GM19372 (cell line): Measurements from ENCODE around the gene IDH1.
"Not testable (repeated sequence)": the region's sequence is repeated elsewhere in the genome, so short reads cannot be mapped to it uniquely, and the experiment has no call there.

ENCODE experiments used
- ATAC-seq: cut with Tn5 transposase; IDR thresholded peaks from one replicate; pipeline ENCODE4 v1.9.1; 2021; ENCODE audit warnings: mild to moderate bottlenecking, low read depth, moderate library complexity; ENCODE audit not compliant: unreplicated experiment

IDH1 gene

DNA sequence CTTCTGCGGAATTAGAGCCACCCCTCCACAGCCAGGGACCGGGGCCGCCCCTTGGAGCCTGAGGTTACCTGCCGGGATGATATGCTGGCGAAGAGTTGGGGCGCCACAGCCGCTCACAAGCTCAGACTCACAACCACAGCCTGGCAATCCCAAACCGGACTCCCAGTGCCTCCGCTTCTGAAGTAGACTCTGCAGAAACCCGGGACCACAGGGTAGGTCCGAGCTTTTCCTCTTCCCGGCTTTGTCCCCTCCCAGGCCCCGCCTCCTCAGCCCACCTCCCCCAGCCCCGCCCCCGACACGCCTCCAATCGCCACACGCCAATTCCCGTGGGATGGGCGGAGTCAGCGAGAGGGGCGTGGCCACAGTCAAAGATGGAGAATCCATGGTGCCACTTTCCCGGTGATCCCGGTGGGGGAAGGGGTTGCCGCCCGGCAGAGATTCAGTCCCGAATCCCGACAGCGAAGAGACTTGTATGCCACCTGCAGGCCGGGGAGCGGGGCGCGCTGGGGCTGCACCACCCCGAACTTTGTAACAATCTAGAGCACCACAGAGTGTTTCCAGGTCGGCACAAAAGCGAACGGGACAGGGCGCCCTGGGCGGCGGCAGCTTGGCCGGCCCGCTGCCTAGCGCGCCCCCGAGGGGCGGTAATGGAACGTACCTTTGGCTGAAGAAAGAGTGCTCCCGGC is at the start of gene IDH1:
TSS of gene IDH1 (minus strand) at position 201 of the 686 bp plus-strand sequence. CDS start 3,520 bp downstream, outside the sequence.
- ATAC-seq, result peak; percentile 74

DNA sequence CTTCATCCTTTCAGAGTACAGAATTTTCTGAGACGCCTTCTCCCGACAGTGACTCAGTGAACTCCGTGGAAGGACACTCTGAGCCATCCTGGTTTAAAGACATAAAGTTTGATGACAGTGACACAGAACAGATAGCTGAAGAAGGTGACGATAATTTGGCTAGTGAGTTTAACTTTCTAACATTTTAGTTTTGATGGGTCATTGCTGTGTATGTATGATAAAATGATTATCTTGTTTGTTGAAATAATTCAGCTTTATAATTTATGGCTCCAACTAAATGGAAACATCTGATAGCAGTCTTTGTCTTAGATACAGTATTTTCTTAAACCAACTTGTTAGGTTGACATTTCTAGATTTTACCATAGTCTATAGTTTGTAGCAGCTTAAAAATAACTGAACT is 49.3 kb upstream of the IDH1 start:
- no peak for ATAC-seq

DNA sequence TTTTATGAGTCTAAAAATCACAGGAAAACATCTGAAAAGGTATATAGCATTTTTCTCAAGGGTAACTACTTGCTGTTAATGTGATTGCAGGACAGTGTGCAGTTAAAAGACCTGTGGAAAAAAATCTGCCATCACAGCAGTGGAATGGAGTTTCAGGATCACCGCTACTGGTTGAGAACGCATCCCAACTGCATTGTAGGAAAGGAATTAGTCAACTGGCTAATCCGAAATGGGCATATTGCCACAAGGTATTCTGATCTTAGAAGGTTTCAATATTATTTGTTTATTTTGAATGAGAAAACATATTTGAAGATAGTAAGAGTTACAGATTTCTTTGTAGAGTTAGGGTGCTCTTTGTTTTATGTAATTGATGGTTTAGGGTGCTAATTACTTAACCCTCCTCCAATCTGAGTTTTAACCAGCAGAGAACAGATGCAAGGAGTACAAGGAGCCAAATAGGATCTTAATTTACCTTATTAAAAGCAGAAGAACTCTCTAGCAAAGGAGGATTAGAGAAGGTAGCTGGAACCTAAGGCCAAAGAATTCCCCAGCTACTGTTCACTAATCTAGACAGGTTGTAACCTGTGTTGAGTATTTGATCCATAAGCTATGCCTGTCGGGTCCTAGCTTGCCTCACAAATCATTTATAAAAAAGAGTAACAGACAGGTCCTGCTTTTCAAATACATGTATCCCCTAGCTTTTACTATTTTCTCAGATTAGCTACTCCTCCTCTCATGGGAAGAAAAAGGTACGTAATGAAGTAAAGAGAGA is 46.2 kb upstream of the IDH1 start:
- ATAC-seq, result no peak

DNA sequence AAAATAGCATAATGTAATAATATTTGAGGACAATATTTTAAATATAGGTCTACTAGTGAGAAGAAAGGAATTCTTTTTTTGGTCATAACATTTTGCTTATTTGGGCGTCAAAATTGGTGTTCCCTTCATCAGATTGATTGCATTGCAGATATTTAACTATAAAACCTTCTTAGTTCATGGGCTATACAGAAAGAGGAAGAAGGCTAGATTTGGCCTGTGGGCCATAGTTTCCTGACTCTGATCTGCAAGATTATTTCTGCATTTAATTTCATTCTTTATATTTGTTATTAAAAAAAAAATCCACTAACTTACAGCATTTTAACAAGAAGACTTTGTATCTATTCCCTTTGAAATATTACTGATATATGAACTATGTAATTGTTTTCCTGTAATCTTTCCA is 43.1 kb upstream of the IDH1 start:
- ATAC-seq, result no peak

DNA sequence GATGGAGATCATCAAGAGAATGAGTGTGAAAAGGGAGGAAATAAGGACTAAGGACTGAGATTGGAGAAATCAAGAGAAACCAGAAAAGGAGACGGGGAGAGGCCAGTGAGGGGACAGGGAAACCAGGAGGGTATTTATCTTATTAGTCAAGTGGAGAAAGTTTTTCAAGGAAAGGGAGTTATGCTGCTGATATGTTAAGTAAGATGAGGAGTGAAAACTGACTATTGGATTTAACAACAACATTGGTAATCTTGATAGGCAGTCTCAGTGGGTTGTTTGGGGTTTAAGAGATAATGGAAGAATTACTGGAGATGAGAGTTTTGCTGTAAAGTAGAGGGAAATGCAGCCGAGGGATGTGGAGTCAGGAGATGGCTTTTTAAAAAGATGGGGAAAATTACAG is 41.7 kb upstream of the IDH1 start:
- no peak for ATAC-seq

DNA sequence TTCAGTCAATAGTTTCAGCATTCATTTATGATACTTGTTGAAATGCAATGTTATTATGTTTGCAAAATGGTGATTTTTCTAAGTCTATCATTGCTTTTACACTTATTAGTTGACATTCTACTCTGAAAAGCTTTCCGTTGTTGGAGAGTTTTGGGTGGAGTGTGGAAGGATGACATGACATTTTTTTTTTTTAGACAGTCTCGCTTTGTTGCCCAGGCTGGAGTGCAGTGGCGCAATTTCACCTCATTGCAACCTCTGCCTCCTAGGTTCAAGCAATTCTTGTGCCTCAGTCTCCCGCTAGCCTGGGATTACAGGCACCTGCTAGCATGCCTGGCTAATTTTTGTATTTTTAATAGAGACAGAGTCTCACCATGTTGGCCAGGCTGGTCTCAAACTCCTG is 41.0 kb upstream of the IDH1 start:
- no peak for ATAC-seq

DNA sequence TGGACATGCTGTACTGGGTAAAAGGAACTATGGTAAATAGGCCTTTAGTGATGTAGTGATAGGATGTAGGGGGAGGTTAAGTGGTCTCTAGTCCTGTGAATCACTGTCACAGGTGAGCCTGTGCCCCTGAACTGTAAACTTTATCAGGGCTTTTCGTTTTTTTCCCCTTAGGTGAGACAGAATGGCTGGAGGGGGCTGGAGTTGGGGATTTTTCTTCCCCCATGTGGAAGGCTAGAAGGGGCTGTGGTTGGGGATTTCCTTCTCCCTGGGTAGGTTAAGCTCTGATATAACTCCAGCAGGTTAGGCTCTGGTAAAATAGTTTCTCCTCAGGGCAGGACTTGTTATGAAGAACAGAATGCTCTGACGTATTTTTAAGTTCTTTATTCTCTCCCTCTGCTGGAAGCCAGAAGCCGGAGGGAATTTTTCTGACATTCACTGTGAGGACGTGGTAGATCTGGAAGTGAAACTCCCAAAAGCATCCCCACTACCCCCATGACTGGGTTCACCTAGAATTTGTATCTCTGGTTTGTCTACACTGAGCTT is 39.7 kb upstream of the IDH1 start:
- peak; percentile 48 for ATAC-seq

DNA sequence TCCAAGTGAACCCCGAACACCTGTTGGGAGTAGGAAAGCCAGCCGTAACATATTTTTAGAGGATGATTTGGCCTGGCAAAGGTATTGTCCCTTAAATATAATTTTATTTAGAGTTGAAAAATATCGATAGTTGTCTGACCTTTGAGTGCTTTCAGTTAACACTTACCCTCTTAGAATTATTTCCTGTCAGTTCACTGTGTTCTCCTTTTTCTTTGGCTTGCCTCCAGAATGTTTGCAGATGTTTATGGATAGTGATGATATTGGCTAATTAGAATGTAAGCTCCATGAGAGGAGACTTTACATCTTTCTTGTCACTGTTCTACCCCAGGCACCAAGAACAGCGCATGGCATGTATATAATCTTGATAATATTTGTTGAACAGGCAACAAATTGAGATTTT is 31.0 kb upstream of the IDH1 start:
- ATAC-seq, result no peak

DNA sequence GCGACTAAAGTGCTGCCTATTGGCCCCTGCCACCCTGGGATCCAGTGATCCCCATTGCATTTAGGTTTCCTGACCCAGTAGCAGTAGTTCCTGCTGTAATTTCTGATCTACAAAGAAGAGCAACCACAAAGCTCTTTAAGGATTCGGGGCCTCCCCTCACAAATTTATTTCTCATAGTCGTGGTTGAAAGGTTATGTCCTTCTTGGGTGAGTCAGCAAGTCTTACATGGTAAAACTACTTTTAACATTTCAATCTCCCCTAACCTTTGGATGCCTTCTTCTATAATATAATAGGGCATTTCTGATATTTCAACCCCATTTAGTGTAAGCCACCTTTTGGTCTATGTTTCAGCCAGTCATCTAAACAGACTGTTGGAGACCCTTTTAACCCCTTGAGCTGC is 26.1 kb upstream of the IDH1 start:
- ATAC-seq, result no peak

DNA sequence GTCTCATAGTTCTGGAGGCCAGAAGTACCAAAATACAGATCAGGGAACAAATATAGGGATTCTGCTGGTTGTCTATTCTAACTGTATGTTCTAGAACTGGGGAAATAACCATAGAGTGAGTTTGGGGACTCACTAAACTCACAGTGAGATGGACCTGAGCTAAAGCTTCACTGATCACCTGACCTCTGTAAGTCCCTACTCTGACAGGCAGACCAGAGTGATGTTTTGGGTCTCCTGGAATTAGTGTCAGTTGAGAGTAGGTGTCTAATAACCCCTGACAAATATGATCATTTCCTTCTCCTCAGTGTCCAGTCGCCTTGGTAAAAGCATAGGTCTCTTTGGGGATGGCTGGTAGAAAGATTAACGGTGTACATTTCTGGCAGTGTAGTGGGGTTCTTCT is 25.4 kb upstream of the IDH1 start:
- ATAC-seq, result no peak

DNA sequence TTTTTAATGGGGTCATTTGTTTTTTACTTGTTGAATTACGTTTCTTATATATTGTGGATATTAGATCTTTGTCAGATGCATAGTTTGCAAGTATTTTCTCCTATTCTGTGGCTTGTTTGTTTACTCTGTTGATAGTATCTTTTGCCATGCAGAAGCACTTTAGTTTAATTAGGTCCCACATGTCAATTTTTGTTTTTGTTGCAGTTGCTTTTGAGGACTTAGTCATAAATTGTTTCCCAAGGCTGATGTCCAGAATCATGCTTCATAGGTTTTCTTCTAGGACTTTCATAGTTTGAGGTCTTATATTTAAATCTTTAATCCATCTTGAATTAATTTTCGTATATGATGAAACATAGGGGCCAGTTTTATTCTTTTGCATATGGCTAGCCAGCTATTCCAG is 24.4 kb upstream of the IDH1 start:
- no peak for ATAC-seq

DNA sequence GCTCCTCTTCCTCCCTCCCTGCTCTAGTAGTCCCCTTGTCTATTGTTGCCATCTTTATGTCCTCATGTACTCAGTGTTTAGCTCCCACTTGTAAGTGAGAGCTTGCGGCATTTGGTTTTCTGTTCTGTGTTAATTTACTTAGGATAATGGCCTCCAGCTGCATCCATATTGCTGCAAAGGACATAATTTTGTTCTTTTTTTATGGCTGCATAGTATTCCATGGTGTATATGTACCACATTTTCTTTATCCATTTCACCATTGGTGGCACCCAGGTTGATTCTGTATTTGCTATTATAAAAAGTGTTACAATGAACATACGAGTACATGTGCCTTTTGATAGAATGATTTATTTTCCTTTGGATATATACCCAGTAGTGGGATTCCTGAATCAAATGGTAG is 23.7 kb upstream of the IDH1 start:
- no peak for ATAC-seq

DNA sequence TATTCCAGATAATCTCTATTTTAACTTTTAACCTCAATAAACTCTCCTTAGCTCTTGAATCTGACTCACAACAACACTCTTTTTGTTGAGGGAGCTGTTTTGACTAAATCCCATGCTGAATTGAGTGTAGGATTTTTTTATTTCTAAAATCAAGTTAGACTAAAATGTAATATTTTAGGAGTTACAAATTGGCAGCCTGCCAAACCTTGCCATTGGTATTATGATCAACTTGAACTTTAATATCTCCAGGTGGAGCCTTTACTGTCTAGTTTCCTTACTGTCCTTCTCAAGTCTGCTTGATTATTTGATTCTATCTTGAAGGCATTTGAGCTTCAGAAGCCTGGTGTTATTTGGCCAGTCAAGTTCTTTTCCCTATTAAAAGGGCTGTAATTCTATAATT is 19.9 kb upstream of the IDH1 start:
- no peak for ATAC-seq

DNA sequence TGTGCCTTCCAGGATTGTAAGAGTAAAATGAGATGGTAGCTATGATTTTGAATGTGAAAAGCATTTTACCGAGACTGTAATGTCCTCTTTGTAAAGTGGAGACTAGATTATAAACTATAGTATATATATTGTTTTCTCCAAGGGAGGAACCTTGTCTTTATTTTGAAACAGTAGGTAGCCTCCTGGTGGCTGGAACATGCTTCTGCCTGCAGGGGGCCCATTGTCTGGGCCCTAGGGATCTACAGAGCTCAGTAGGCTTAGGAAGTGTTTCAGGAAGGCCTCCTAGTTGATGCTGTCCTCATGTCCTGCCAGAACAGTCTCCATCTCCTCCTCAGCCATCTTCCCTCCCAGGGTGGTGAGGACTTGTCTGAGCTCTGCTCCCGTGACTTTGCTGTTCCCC is 14.2 kb upstream of the IDH1 start:
- no peak for ATAC-seq

DNA sequence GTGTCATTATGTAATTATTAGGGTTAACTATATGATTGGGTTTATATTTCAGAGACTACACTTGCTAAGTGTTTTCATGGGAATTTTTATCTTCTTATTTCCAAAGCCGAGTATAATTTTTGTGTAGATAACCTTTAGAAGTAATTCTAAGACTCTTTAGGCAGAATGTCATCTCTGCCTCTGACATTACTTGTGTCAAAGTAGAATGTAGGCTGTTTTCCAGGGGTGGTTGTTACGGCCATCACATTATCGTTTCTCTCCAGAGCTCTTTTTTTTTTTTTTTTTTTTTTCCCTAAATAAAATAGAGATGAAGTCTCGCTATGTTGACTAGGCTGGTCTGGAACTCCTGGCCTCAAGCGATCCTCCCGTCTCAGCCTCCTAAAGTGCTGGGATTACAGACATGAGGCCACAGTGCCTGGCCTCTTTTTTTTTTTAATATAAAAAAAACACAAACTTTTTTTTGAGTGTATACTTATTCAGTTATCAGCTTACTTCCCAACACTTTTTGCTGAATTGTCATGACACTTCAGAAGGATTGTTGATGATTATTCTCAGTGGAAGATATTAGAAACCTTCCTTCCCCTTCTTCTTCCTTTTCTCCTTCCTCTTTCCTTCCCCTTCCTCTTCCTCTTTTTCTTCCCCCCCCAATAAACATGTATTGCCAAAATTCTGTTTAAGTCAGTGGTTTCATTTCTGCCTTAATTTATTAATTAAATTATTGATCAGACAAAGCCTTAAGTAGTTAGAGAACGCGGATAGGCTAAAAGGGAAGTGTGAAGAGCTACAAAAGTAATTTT is 13.5 kb upstream of the IDH1 start:
- ATAC-seq, result no peak

DNA sequence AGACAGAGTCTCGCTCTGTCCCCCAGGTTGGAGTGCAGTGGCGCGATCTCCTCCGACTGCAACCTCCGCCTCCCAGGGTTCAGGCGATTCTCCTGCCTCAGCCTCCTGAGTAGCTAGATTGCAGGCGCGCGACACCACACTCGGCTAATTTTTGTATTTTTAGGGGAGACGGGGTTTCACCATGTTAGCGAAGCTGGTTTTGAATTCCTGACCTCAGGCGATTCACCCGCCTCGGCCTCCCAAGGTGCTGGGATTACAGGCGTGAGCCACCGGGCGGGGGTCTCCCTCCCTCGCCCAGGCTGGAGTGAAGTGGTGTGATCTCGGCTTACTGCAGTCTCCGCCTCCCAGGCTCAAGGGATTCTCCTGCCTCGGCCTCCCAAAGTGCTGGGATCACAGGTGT is 12.7 kb upstream of the IDH1 start:
- ATAC-seq, result not testable (repeated sequence)

DNA sequence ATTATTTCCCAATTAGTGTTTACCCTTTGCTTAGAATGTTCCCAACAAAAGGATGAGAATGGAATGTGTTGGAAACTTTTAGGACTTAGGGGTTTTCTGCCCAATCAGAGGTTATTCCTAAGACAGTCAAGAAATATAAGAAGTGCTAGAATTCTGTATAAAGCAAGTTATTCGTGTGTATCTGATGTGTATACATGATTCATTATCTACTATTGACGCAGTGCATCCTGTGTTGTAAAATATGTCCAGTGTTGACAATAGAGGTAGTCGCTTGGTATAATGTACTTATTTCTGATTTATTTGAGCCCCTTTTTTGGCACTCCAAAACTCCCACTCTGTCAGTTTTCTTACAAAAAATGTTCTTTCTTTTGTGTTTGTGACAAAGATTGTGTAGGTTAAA is 12.1 kb upstream of the IDH1 start:
- no peak for ATAC-seq

DNA sequence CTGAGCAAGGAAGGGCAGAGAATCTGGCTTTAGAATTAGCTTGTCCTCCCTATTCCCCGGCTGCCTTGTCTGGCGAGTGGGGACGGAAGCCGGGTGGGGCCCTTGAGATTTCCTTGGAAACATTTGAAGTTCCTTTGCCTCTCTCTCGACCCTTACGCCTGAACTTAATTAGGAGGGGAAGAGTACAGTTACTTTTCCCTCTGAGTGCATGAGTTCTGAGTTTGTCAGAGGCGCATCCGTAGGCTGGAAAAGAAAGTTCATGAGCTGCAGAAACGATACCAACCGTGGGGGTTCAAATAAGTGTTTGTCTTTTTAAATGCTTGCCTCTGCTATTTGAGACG is 11.7 kb upstream of the IDH1 start:
- peak; percentile 11 for ATAC-seq

DNA sequence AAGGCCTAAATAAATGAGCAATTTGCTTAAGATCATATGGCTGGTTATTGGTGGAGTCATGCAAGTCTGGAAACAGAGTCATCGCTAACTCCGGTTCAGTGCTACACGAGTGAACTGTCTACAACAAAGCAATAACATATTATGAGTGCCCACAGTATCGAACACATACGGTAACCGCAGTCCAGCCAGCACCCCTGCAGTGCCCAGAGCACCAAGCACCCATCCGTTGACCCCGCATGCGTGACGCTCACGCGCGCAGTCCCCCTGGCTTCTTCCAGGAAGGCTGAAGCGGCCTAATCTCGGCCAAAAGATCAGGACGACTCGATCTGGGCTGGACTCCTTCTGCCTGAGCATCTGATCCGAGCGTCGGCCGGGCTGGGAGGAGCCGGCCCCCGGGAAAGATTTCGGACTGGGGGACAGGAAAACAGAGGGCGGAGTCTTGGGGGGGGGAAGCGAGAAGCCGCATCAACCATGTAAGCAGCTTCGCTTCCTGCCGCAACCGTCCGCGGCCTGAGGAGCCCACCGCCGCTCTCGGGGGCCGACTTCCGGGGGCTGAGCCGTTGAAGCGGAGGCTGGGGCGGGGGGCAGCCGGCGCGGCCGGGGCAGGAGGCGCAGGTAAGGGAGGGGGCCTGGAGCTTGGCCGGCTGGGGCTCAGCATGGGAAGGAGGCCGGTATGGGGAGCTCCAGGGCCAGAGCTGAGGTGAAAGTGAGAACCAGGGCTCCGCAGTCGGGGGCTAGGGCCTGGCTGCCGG is 11.1 kb upstream of the IDH1 start, which contains the start of gene PIKFYVE:
TSS of gene PIKFYVE (plus strand) at position 455 of the 752 bp plus-strand sequence. CDS start 5,265 bp downstream, outside the sequence.
- ATAC-seq, result peak; percentile 76

DNA sequence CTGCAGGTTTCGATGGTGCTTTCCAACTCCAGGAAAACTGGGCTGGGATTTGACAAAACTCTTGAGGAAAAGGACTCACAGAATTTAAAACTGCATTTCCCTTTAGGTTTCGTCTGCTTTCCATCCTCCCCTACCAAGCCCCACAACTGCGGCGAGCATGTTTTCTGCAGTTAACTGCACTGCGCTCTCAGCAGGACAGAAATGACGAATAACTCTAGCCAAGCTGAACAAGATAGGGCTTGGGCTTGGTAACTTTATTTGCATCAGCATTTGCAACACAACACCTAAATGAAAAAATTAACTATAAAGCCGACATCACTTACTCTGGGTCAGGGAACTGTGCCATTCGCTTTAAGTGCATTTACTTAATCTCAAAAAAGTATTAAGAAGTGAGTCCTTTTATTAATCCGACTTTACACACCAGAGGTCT is 10.5 kb upstream of the IDH1 start:
- ATAC-seq, result peak; percentile 32
